Hematopoietic multipotent progenitor cell treated with erythropoietin and hydrocortisone succinate and interleukin-3 and kit ligand, for 4 days (in vitro differentiated cells): ENCODE results near the gene PC.
"Not testable (repeated sequence)": the region's sequence is repeated elsewhere in the genome, so short reads cannot be mapped to it uniquely, and the experiment has no call there.

Source experiments
- DNase-seq: peaks from one replicate; pipeline ENCODE4 v3.0.0-alpha.2; 2015

The PC gene

GRCh38 chr11:66978229-66978628 is 20.0 kb upstream of the PC start:
- DNase-seq = no peak

GRCh38 chr11:66976925-66977324 is 18.7 kb upstream of the PC start:
- no peak for DNase-seq

GRCh38 chr11:66976028-66976467 is 17.9 kb upstream of the PC start:
- peak; percentile 31 for DNase-seq

GRCh38 chr11:66975405-66976027 is 17.3 kb upstream of the PC start:
- DNase-seq = no peak

GRCh38 chr11:66974724-66975404 is 16.7 kb upstream of the PC start, which contains the start of gene C11orf86:
TSS of gene C11orf86 (plus strand) at chr11:66975304. CDS start at chr11:66975363, 59 bp downstream.
- DNase-seq = no peak

- no peak for DNase-seq
Measured at GRCh38 chr11:66973956-66974580, 15.9 kb upstream of the PC start.

GRCh38 chr11:66971488-66971887 is 13.3 kb upstream of the PC start:
- DNase-seq = no peak

- DNase-seq = peak; percentile 22
Measured at GRCh38 chr11:66970807-66971442, 12.7 kb upstream of the PC start.

GRCh38 chr11:66970371-66970806 is 12.2 kb upstream of the PC start:
- DNase-seq = no peak

- no peak for DNase-seq
Measured at GRCh38 chr11:66969584-66970225, 11.5 kb upstream of the PC start.

- no peak for DNase-seq
Measured at GRCh38 chr11:66967670-66968425, 9.7 kb upstream of the PC start.

- no peak for DNase-seq
Measured at GRCh38 chr11:66966351-66966750, 8.2 kb upstream of the PC start.

- no peak for DNase-seq
Measured at GRCh38 chr11:66964495-66964894, 6.3 kb upstream of the PC start.

GRCh38 chr11:66962801-66963200 is 4.6 kb upstream of the PC start:
- no peak for DNase-seq

- no peak for DNase-seq
Measured at GRCh38 chr11:66962247-66962646, 4.1 kb upstream of the PC start.

GRCh38 chr11:66961691-66962213 is 3.6 kb upstream of the PC start:
- DNase-seq = not testable (repeated sequence)

- no peak for DNase-seq
Measured at GRCh38 chr11:66958956-66959274, 732 bp upstream of the PC start.

GRCh38 chr11:66957971-66958231 is 282 bp downstream of the PC start:
- no peak for DNase-seq

- peak; percentile 46 for DNase-seq
Measured at GRCh38 chr11:66956689-66957290, 1.4 kb downstream of the PC start.

GRCh38 chr11:66953081-66953833 is 4.9 kb downstream of the PC start:
- DNase-seq = no peak

- no peak for DNase-seq
Measured at GRCh38 chr11:66951927-66952337, 6.3 kb downstream of the PC start.
